ENCODE measurements around the gene SQOR.

DNA sequence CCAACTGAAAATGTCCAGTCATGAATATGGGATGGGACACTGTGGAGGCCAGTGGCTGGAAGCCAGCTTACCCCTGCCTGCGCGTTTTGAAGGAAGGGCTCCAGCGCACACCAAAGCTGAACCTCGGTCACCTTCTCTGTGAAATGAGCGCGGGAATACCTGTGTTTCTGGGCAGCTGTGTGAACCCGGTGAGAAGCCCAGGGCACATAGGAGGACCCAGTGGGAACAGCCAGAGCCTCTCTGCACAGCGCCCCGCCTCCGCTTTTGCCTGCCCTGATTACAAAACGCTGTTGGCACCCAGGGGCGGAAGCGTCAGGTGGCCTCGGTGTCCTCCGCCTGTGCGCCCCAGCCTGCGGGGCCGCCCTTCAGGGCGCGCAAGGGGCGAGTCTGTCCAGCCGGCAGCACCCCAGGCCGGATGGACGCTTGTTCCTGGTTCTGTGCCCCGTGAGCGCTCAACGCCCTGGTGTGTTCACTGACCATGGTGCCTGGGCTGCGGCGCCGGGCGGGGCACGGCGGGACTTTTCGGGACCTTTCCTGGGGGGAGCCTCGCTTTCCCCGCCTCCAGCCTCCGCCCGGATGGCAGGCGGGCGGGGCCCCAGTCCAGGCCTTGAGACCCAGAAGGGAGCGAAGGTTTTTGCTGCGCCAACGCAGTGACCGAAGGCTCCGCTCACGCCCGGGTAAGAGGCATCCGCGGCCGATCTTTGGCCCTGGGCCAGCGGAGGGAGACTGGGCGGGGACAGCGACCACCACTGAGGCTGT is at the start of gene SQOR:
- TF ChIP-seq, protein P1, sequence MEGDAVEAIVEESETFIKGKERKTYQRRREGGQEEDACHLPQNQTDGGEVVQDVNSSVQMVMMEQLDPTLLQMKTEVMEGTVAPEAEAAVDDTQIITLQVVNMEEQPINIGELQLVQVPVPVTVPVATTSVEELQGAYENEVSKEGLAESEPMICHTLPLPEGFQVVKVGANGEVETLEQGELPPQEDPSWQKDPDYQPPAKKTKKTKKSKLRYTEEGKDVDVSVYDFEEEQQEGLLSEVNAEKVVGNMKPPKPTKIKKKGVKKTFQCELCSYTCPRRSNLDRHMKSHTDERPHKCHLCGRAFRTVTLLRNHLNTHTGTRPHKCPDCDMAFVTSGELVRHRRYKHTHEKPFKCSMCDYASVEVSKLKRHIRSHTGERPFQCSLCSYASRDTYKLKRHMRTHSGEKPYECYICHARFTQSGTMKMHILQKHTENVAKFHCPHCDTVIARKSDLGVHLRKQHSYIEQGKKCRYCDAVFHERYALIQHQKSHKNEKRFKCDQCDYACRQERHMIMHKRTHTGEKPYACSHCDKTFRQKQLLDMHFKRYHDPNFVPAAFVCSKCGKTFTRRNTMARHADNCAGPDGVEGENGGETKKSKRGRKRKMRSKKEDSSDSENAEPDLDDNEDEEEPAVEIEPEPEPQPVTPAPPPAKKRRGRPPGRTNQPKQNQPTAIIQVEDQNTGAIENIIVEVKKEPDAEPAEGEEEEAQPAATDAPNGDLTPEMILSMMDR (conservative IDR thresholded peaks at IDR 0.05; ENCODE audit: low read depth, low read length): no peak
- TF ChIP-seq EZH2 (IDR thresholded peaks at IDR 0.05; ENCODE audit: borderline replicate concordance, low read depth, low read length, poor library complexity, severe bottlenecking): no peak
